GM19463 (cell line): ENCODE data around the gene BPIFB4.
"Not testable (repeated sequence)": the region's sequence is repeated elsewhere in the genome, so short reads cannot be mapped to it uniquely, and the experiment has no call there.

Experiments
- ATAC-seq: cut with Tn5 transposase; IDR thresholded peaks from one replicate; pipeline ENCODE4 v1.9.1; 2021; ENCODE audit warnings: mild to moderate bottlenecking, moderate library complexity; ENCODE audit not compliant: unreplicated experiment

BPIFB4 gene

GRCh38 chr20:33079259-33079658 lies at the start of gene BPIFB4:
Gene BPIFB4 (plus strand): TSS chr20:33079643. CDS start chr20:33081527, 1,884 bp downstream.
- ATAC-seq: no peak

DNA sequence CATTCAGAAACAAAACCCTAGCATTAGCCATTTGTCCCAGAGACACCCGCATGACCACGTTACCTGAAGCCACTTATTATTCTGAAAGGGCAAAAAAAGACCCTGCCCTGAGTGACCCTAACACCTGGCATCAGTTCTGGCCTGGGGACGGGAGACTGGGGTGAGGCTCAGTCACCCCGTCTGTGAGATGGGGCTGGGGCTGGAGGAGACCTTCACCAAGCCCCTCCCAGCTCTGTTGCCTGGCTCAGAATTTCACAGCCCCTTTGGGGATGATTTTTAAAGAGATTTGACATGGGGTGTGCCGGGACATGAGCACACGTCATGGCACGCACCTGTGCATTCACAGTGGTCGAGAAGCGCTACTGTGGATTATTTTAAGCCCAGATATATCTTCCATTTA lies 49.4 kb upstream of the BPIFB4 start:
- ATAC-seq: no peak

DNA sequence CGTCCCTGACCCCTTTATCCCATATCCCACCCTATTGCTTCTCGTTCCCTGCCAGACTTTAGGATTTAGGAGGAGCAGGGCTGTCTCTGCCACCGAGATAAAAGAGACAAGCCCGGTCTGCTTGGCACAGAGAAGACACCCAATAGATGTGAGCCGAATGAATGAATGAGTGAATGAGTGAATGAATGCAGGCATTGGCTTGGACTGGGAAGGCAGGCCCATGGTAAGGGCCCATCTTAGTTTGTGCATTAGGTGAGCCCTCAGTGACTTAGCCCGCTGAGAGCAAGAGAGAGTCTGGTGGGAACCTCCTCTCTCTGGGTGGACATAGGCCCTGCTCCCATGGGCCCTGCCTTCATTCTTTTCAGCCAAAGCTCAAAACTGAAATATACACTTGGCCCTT lies 48.9 kb upstream of the BPIFB4 start:
- no peak for ATAC-seq

DNA sequence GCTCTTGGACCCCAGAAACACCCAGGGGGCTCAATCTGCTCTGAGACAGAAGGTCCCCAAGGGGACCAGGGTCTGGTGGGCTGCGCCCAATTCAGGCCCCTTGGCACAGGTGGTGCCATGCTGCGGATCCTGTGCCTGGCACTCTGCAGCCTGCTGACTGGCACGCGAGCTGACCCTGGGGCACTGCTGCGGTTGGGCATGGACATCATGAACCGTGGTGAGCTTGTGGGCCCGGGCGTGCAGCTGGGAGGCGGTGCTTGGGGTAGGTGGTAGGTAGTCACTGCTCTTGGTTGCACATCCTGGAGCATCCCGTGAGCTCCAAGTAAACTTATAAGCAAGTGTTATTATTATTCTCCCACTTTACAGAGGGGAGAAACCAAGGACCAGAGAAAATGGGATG lies 47.9 kb upstream of the BPIFB4 start, which contains the start of gene BPIFB6:
TSS of gene BPIFB6 (plus strand) at position 118 of the 400 bp plus-strand sequence. CDS start at position 118, 0 bp downstream.
- no peak for ATAC-seq

DNA sequence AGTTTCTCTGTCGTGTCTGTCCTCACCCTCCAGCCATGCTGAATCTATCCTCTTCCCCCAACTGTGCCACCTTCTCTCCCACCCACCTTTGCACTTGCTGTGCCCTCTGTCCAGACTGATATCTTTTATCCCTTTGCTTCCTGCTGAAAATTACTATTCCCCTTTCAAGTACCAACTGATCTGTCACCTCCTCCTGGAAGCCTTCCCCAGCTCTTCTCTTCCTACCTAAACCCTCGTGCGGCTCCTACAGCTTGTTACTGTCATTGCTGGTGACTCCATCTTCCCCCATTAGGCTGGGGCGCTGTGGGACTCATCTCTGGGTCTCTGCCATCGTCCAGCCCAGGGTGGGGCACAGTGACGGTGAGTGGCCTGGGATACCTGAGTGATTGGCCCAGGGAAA lies 46.9 kb upstream of the BPIFB4 start:
- ATAC-seq: no peak

GRCh38 chr20:33033381-33033780 lies 46.1 kb upstream of the BPIFB4 start:
- no peak for ATAC-seq

- no peak for ATAC-seq
These were observed 45.3 kb upstream of the BPIFB4 start for GRCh38 chr20:33034115-33034514.

DNA sequence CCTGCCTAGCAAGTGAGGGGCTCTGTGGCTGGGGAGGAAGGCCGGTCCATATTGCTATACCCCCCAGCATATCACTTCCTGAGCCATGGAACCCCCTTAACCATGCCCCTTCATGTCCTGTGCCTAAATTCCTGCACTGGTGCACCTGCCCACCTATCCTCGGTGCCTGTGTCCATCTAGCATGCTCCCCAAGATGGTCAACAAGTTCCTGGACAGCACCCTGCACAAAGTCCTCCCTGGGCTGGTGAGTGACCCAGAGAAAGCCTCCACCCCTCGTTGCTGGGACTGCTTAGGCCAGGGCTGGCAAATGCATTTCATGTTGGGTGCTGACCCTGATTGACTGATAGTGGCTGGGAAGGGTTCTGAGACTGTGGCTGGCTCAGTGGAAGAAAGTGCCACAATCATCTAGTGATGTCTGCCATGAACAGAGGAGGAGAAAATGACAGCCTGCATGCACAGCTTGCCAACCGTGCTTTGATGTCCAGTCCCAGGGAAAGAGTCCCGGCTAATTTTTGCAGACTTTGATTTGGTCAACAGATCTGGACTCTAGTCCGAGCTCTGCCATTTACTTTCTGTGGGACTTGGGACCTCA lies 44.4 kb upstream of the BPIFB4 start:
- no peak for ATAC-seq

DNA sequence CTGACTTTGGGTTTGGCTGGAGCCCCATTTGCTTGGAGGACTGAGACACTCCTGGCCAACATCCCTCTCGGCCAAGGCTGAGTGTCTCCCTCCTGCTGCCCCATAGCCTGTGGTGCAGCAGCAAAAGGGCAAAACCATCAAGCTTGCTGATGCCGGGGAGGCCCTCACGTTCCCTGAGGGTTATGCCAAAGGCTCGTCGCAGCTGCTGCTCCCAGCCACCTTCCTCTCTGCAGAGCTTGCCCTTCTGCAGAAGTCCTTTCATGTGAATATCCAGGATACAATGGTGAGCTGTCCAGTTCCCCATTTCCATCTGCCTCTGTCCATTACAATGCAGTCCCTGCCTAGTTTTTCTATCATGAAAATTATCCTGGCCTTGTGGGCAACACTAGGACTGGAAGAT lies 42.0 kb upstream of the BPIFB4 start:
- no peak for ATAC-seq

- ATAC-seq: no peak
These were observed 41.2 kb upstream of the BPIFB4 start for GRCh38 chr20:33038243-33038642.

- ATAC-seq: no peak
These were observed 37.0 kb upstream of the BPIFB4 start for GRCh38 chr20:33042430-33042829.

GRCh38 chr20:33042983-33043730 lies 36.3 kb upstream of the BPIFB4 start:
- no peak for ATAC-seq

GRCh38 chr20:33043731-33044181 lies 35.7 kb upstream of the BPIFB4 start:
- ATAC-seq: no peak

DNA sequence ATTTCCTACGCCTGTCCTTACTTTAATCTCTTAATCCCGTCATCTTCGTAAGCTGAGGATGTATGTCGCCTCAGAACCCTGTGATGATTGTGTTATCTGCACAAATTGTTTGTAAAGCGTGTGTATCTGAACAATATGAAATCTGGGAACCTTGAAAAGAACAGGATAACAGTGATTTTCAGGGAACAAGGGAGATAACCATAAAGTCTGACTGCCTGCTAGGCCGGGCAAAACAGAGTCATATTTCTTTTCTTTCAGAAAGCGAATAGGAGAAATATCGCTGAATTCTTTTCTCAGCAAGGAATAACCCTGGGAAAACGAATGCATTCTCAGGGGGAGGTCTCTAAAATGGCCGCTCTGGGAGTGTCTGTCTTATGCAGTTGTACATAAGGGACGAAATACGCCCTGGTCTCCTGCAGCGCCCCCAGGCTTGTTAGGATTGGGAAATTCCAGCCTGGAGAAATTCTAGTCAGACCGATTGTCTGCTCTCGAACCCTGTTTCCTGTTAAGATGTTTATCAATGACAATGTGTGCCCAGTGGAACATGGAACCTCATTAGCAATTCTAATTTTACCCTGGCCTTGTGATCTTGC lies 34.2 kb upstream of the BPIFB4 start:
- ATAC-seq: not testable (repeated sequence)

DNA sequence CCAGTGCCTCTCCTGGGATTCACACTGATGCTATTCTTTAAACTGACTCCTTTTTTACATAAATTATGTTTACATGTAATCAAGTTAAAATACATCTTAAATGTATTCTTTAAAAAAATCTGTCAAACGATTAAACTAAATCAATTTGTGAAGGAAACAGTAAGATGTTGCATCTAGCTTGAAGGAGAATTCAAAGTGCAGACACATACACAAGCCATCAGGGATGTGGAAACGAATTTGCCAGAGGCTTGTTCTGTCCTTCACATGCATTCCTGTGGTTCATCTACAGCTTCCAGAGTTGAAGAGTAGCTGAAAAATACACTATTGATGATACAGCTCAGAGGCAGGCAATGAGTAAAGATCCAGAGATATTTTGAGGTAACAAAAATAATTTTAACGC lies 33.0 kb upstream of the BPIFB4 start:
- ATAC-seq: no peak

GRCh38 chr20:33051333-33051732 lies 28.1 kb upstream of the BPIFB4 start:
- no peak for ATAC-seq

DNA sequence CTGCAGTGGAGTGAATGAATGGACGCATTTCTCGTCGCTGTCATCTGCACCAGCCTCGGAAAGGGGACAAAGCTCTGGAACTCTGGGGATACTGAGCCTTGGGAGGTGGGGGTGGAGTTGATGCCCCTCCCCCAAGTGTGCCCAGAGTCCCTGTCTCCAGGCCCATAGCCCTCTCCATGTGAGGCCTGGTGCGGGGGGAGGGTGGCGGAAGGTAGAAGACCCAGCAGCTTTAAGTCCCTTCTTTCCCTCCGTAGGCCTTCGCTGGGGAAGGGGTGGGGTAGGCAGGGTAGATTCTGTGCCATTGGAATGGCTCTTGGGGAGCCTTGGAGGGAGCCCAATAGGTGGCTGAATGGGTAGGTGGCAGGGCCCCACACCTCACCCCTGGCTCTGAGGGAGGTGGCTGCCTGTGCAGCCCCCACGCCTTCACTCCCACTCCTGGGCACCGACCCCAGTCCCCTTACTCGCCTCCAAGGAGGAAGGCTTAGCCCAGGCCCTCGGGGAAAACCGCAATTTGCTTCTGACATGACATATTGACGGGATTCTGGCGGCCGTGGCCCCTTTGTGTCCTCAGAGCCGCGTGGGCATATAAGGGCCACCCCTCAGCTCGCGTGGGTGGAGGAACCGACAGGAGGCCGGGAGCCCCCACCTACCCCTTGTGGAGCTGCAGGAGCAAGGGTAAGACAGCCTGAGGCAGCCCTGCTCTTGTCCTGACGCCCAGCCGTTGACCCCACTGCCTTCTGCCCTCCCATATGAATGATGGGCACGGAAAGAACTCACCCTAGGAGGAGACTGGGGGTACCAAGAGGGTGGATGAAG lies 25.9 kb upstream of the BPIFB4 start, which contains the start of gene BPIFB3:
TSS of gene BPIFB3 (plus strand) at position 613 of the 816 bp plus-strand sequence. CDS start 1,533 bp downstream, outside the sequence.
- no peak for ATAC-seq

GRCh38 chr20:33054381-33054780 lies 25.1 kb upstream of the BPIFB4 start:
- ATAC-seq: no peak

- ATAC-seq: no peak
These were observed 24.7 kb upstream of the BPIFB4 start for GRCh38 chr20:33054791-33055190.

DNA sequence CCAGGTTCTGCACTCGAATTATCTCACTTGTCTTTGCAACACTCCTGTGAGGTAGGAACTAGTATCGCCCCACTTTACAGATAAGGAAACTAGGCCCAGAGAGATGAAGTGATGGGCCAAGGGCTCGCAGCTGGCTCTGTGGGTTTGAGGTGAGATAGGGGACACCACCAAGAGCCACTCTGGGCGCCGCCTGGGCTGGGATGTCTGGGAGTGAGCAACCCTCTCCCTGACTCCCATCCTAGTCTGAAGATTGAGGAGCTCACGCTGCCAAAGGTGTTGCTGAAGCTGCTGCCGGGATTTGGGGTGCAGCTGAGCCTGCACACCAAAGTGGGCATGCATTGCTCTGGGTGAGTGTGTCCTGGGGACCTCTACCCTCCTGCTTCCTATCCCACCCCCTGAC lies 20.3 kb upstream of the BPIFB4 start:
- no peak for ATAC-seq

GRCh38 chr20:33059741-33060390 lies 19.6 kb upstream of the BPIFB4 start:
- ATAC-seq: no peak
